Activated naive CD8-positive, alpha-beta T cell treated with anti-CD3 and anti-CD28 coated beads, Interleukin-2, amount 50 U/mL, for 24 hours (primary cell): Measurements from ENCODE around the gene PRICKLE2.

ENCODE experiments used
- ATAC-seq: fragments of 150-1000 bp; cut with Tn5 transposase; one replicate; pipeline ENCODE4 v1.10.0; 2021
- DNase-seq: peaks from one replicate; pipeline ENCODE4 v3.0.0; 2021
- H3K27ac Mint-ChIP-seq: one replicate; pipeline ENCODE4 v1.8.0; 2021; ENCODE audit warnings: mild to moderate bottlenecking, mixed read lengths
- H3K27me3 Mint-ChIP-seq: one replicate; pipeline ENCODE4 v1.8.0; 2021; ENCODE audit warnings: mixed read lengths
- H3K36me3 Mint-ChIP-seq: one replicate; pipeline ENCODE4 v1.8.0; 2021; ENCODE audit warnings: low read depth, mixed read lengths
- H3K4me1 Mint-ChIP-seq: one replicate; pipeline ENCODE4 v1.8.0; 2021; ENCODE audit warnings: mixed read lengths
- H3K4me3 Mint-ChIP-seq: one replicate; pipeline ENCODE4 v1.8.0; 2021; ENCODE audit warnings: mild to moderate bottlenecking, moderate library complexity, mixed read lengths
- H3K9me3 Mint-ChIP-seq: one replicate; pipeline ENCODE4 v1.8.0; 2021; ENCODE audit warnings: mixed read lengths

Gene PRICKLE2

DNA sequence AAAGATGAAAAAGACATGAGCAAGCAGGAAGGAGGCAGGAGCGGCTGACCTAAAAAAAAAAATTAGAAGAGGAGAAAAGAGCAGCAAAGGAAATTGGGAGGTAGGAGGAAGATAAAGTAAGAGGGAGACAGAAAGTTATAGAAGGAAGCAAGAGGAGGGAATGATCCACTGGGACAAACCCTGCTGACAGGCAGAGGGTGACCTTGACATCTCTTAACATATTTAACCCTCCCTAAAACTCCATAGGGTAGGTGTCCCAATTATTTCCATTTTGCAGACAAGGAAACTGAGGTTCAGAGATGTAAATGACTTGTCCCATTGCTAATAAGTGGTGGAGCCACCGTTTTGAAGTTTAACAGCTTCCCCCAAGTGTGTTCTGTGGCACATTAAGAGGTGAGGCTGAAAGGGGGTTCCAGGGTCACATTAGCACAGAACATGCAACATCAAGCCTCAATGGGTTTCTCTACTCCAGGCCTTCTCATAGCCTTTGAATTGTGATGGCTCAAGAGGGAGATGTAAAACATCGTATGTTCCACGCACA is 37.4 kb upstream of the PRICKLE2 start:
- Mint-ChIP-seq H3K9me3 (no peaks in the 10 kb centered on the region), H3K27me3 (peaks cover 13% of the 10 kb centered on the region), H3K36me3 (no peaks in the 10 kb centered on the region), H3K4me3 (no peak overlapping the region), H3K4me1 (no peaks in the 10 kb centered on the region), H3K27ac (no peak overlapping the region)
- ATAC-seq (no peak), DNase-seq (no peak)

DNA sequence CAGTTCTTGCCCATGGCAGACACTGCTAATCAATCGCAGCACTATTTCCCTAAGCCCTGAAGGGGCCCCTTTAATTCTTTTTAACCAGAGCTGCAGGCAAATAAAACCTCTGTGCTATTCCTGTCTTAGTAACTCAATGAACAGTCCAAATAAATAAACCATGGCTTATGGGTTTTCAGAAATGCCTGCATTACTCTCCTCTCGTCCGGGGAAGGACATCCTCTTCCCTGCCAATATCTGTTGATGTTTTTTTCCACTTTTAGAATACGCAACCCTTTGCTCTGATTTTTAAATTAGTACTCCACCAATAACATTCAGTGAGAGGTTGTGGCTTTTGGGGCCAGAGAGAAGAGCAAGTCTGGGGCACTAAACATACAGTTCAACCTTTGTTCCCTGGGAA is 35.2 kb upstream of the PRICKLE2 start:
- Mint-ChIP-seq H3K4me3 (no peak overlapping the region), H3K27me3 (peaks cover 4% of the 10 kb centered on the region), H3K4me1 (no peaks in the 10 kb centered on the region), H3K36me3 (no peaks in the 10 kb centered on the region), H3K9me3 (no peaks in the 10 kb centered on the region), H3K27ac (no peak overlapping the region)
- no peak for ATAC-seq
- no peak for DNase-seq

DNA sequence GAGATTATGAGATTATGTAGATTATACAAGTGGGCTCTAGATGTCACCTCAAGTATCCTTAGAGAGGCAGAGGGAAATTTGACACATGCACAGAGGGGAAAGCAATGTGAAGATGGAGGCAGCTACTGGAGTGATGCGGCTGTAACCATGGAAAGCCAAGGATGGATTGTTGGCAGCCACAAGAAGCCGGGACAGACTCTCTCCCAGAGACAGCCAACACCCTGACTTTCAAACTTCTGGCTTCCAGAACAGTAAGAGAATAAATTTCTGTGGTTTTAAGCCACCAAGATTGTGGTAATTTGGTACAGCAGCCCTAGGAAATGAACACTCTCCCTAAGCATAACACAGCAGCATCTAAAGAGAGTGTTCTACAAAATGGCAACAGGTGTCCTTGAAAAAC is 34.4 kb upstream of the PRICKLE2 start:
- DNase-seq (no peak), ATAC-seq (no peak)
- Mint-ChIP-seq H3K27me3 (peaks cover 4% of the 10 kb centered on the region), H3K36me3 (no peaks in the 10 kb centered on the region), H3K27ac (no peak overlapping the region), H3K4me1 (no peaks in the 10 kb centered on the region), H3K4me3 (no peak overlapping the region), H3K9me3 (no peaks in the 10 kb centered on the region)

DNA sequence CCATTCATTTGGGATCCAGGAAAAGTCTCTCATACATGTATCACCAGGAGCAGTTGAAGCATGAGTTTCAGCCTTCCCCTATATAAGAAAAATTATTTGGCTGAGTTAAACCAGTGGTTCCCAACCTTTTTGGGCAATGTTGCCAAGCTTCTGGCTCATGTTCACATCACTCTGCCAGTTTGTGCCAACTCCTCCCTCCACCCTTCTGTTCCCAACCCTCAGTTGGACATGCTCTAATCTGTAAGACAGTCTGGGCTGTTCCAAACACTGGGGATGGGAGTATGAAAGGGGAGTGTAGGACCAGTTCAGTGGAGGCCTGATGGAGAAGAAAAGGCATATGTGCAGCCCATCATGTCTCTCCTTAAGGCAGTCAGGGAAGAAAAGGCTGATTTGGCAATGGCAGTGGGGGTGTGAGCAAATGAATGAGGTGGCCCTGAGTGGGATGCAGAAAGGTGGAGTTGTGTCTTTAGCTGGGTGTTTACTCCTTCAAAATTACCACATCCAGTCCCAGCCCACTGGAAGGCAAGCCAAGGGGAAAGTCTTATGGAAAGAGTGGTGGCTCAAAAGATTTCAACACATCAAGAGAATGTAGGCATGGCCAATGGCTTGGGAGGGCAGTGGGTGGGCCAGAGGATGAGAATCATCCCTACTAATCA is 32.0 kb upstream of the PRICKLE2 start:
- H3K27me3 Mint-ChIP-seq, result peaks cover 1% of the 10 kb centered on the region
- no peak overlapping the region for H3K27ac Mint-ChIP-seq
- DNase-seq (no peak), ATAC-seq (no peak)
- no peaks in the 10 kb centered on the region for H3K9me3 Mint-ChIP-seq
- no peaks in the 10 kb centered on the region for H3K36me3 Mint-ChIP-seq
- no peak overlapping the region for H3K4me3 Mint-ChIP-seq
- no peaks in the 10 kb centered on the region for H3K4me1 Mint-ChIP-seq

DNA sequence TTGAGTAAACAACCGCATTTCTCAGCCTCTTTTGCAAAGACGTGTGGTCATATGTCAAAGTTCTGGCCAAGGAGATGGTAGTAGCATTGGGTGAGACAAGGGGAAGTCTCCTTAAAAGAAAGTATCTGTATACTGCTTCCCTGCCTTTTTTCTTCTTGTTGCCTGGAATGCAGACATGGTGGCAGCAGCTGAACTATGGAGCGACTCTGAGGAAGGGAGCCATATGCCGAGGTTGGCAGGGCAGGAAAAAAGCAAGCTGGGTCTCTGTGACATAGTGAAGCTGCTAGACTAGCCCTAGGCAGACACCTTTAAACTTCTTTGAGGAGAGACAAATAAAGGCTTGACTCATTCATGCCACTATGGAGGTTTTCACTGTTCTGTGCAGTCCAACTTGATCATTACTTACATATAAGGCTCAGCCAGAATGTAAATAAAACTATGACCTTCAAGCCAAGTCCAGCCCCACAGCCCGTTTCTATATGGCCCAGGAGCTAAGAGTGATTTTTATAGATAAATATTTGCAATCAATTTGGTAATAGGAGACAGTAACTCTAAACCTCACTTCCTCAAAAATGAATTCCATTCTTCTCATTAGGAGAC is 30.6 kb upstream of the PRICKLE2 start:
- ATAC-seq (no peak), DNase-seq (no peak)
- no peaks in the 10 kb centered on the region for H3K27me3 Mint-ChIP-seq
- no peaks in the 10 kb centered on the region for H3K36me3 Mint-ChIP-seq
- H3K9me3 Mint-ChIP-seq, result no peaks in the 10 kb centered on the region
- H3K4me1 Mint-ChIP-seq, result no peaks in the 10 kb centered on the region
- no peak overlapping the region for H3K4me3 Mint-ChIP-seq
- no peak overlapping the region for H3K27ac Mint-ChIP-seq

DNA sequence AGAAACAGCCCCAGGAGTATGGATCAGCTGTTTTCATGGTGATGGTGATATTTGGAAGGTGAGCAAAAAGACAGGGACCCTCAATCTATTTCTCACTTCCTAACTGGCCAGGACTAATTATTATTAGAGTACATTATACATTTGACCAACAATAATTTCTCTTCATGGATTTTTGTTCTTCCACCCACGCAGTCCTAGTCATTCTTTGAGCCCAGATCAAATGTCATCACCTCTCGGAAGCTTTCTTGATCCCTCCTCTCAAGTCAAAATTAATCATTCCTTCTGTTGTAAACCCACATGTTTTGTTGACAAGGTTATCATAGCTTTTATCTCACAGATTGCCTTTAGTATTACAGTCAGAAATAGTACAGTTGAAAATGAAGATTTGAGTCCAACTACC is 29.2 kb upstream of the PRICKLE2 start:
- Mint-ChIP-seq H3K36me3 (no peaks in the 10 kb centered on the region), H3K27me3 (no peaks in the 10 kb centered on the region), H3K4me3 (no peak overlapping the region), H3K4me1 (no peaks in the 10 kb centered on the region), H3K27ac (no peak overlapping the region), H3K9me3 (no peaks in the 10 kb centered on the region)
- ATAC-seq (no peak), DNase-seq (no peak)

DNA sequence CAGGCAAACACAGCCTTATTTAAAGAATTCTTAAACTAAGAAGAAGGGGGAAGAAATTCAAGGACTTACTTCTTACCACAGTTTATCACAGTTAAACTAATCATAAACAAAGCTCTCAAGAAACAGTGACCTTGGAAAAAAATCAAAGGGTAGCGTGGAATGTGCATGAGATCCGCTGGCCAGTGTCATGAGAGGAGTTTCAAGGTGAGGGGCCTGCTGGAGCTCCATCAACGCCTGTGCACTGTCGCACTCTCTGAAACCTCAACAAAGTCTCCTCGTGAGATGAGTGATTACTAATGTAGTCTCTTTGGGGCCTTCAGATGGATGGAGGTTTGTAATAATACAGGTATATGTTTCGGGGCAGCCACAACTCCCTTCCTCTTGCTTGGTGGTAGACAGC is 28.4 kb upstream of the PRICKLE2 start:
- Mint-ChIP-seq H3K4me1 (no peaks in the 10 kb centered on the region), H3K27me3 (no peaks in the 10 kb centered on the region), H3K27ac (no peak overlapping the region), H3K4me3 (no peak overlapping the region), H3K9me3 (peaks cover 4% of the 10 kb centered on the region), H3K36me3 (no peaks in the 10 kb centered on the region)
- ATAC-seq (no peak), DNase-seq (no peak)

DNA sequence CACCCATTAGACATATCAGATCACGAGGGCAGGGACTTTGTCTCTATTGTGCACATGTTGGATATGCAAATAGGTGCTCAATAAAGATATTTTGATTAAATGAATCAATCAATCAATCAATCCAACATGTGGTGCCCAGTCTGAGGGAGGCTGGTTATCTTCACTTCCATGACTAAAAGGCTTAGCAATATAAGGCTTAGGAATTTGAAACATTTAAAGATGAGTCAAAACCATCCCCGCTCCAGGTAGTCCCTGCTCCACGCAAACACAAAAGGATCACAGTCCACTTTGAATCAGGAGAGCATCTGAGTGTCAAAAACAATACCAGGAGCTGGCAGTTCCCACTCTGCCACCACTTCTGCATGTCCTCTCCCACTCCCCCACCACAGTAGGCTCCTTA is 25.8 kb upstream of the PRICKLE2 start:
- Mint-ChIP-seq H3K27me3 (peaks cover 1% of the 10 kb centered on the region), H3K9me3 (peaks cover 4% of the 10 kb centered on the region), H3K36me3 (no peaks in the 10 kb centered on the region), H3K4me3 (no peak overlapping the region), H3K27ac (no peak overlapping the region), H3K4me1 (no peaks in the 10 kb centered on the region)
- no peak for ATAC-seq
- DNase-seq, result no peak

DNA sequence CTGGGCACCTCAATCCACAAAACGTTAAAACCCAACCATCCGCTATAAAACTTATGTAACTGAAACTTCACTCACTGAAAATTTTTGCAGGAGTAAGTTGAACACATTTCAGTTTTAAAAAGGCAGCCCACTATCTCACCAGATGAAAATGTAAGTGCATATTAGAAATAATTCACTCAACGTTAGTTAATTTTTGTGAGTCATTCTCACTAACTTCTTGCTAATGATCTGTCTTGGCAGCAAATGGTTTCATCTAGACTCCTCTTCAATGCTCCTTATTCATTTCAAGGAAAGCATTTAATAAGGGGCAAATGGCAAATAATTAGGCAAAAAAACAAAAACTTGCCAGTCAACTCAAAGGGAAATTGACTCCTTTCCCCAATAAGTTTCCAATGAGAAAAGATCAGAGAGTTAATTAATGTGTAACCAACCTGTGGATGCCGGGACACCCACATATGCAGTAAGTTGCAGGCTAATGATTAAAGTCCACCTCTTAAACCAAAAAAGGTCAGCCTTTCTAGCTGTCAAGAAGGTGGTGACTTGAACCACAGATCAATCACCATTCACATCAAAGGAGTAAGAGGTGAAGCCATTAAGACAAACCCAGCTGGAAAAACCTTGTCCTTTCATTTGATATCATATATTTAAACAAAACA is 22.9 kb upstream of the PRICKLE2 start:
- H3K27me3 Mint-ChIP-seq, result peaks cover 5% of the 10 kb centered on the region
- H3K4me1 Mint-ChIP-seq, result no peaks in the 10 kb centered on the region
- ATAC-seq (no peak), DNase-seq (no peak)
- no peak overlapping the region for H3K4me3 Mint-ChIP-seq
- no peak overlapping the region for H3K27ac Mint-ChIP-seq
- H3K9me3 Mint-ChIP-seq, result peaks cover 4% of the 10 kb centered on the region
- H3K36me3 Mint-ChIP-seq, result no peaks in the 10 kb centered on the region

DNA sequence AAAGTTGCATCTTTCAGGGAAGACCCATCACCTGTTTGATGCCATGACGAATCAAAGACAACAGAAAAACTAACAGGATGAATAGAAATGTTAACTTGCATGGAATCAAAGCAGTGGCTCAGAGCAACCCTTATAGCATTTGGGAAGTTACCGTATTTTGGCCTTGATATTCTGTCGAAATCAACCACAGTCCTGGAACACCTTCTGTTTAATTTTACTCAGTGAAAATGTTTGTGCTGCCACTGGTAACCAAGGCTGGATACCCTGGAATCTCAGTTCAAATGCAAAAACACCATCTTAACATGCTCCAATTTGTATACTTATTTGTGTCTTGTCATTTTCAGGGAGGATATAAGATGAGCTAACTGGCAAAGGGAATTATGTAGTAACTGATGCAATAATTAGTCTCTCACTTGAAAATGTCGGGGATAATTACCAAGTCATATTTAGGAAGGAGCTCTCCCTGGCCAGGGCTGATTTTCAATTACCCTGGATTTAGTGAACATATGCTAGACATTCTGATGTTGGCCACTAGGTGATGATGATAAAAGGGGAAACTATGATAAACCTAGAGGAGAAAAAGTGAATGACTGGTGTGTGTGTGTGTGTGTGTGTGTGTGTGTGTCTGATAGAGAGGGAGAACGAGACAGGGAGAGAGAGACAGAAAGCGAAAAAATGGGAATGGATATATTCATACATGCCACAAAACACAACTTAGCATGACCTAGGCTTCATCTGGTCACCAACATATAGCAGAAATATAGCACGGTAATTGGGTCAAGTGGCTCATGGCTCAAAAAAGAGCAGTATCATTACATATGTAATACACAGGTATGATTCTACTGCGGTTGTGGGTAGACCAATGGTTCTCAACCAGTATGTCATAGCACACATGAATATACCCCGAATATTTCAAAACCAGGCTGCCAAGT is 19.0 kb upstream of the PRICKLE2 start:
- H3K4me1 Mint-ChIP-seq, result no peaks in the 10 kb centered on the region
- no peaks in the 10 kb centered on the region for H3K36me3 Mint-ChIP-seq
- H3K9me3 Mint-ChIP-seq, result peaks cover 4% of the 10 kb centered on the region
- DNase-seq, result no peak
- no peak overlapping the region for H3K27ac Mint-ChIP-seq
- H3K4me3 Mint-ChIP-seq, result no peak overlapping the region
- H3K27me3 Mint-ChIP-seq, result peaks cover 5% of the 10 kb centered on the region
- ATAC-seq, result no peak

DNA sequence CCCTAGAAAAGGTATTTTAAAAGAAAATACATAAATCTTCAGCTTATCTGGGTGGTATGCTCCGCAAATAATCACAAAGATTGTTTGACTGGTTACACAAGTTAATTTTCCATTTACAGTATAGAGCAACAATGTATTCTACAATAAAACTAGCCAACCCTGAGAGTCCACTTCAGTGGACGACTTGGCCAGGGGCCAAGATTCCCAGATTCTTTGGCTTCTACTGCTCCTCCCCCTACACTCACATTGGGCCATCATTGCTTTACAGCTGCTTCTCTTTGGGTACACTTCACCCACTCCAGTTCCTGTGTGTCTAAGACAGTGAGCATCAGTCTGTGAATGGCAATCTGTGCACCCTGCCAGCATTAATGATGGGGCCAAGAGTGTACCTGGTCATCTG is 17.2 kb upstream of the PRICKLE2 start:
- peaks cover 6% of the 10 kb centered on the region for H3K27me3 Mint-ChIP-seq
- H3K36me3 Mint-ChIP-seq, result no peaks in the 10 kb centered on the region
- H3K27ac Mint-ChIP-seq, result no peak overlapping the region
- no peak overlapping the region for H3K4me3 Mint-ChIP-seq
- ATAC-seq, result no peak
- no peaks in the 10 kb centered on the region for H3K9me3 Mint-ChIP-seq
- no peaks in the 10 kb centered on the region for H3K4me1 Mint-ChIP-seq
- DNase-seq, result no peak

DNA sequence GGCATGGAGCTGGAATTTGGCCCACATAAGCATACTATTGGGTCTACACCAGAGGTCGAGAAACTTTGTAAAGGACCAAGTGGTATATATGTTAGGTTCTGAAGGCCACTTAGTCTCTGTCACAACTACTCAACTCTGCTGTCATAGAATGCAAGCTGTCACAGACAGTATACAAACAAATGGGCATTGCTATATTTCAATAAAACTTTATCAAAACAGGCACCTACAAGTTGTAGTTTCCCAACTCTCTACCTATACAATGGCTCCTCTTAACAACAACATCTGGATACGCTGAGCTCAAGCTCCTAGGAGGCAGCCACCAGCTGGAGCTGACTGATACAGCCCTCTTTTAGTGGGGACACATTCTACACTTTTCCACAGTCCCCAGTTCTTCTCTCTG is 15.7 kb upstream of the PRICKLE2 start:
- Mint-ChIP-seq H3K4me1 (no peaks in the 10 kb centered on the region), H3K4me3 (no peak overlapping the region), H3K27me3 (peaks cover 6% of the 10 kb centered on the region), H3K27ac (no peak overlapping the region), H3K36me3 (no peaks in the 10 kb centered on the region), H3K9me3 (no peaks in the 10 kb centered on the region)
- DNase-seq (no peak), ATAC-seq (no peak)

DNA sequence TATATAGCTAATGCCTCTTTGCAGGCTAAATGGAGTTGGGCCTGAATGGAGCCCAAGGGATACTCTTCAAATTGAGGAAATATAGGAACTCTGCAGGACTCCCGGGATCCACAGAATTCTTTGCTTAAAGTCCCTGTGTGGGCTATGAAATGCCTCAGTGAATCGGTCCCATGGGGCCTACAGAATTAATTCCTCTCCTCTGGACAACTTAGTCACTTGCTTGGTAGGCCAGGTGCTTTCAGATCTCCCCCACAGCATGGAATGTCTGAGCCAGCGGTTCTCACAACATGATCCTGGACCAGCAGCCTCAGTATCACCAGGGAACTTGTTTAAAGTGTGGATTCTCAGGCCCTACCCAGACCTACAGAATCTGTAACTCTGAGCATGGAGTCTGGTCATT is 15.1 kb upstream of the PRICKLE2 start:
- Mint-ChIP-seq H3K4me3 (no peak overlapping the region), H3K4me1 (no peaks in the 10 kb centered on the region), H3K27me3 (peaks cover 6% of the 10 kb centered on the region), H3K36me3 (no peaks in the 10 kb centered on the region), H3K27ac (no peak overlapping the region), H3K9me3 (no peaks in the 10 kb centered on the region)
- DNase-seq (no peak), ATAC-seq (no peak)

DNA sequence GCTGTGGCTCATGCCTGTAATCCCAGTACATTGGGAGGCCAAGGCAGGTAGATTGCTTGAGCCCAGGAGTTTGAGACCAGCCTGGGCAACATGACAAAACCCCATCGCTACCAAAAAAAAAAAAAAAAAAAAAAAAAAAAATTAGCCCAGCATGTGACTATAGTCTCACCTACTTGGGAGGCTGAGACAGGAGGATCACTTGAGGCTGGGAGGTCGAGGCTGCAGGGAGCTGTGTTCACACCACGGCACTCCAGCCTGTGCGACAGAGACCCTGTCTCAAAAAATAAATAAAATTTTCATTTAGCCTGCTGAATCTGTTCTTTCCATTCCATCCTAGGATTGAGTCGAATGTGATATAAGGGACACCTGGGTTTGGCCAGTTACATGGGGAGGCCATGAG is 14.6 kb upstream of the PRICKLE2 start:
- Mint-ChIP-seq H3K9me3 (no peaks in the 10 kb centered on the region), H3K4me1 (no peaks in the 10 kb centered on the region), H3K27me3 (peaks cover 6% of the 10 kb centered on the region), H3K4me3 (no peak overlapping the region), H3K36me3 (no peaks in the 10 kb centered on the region), H3K27ac (no peak overlapping the region)
- no peak for ATAC-seq
- no peak for DNase-seq
